ENCODE results near the gene NME3. TPM values are rescaled to one million over a fixed set of nuclear protein-coding genes. Genes with fewer than 3 reads are reported as not detected.
A peak's percentile ranks its signal among the peaks of the same experiment; 100 is the strongest.

Gene NME3
- total and polyA plus RNA-seq, 2 of the 13 experiments (the other 11 are each of a cell fraction or from before 2014, with no cell fraction given) = 10.4 to 15.9 TPM

DNA sequence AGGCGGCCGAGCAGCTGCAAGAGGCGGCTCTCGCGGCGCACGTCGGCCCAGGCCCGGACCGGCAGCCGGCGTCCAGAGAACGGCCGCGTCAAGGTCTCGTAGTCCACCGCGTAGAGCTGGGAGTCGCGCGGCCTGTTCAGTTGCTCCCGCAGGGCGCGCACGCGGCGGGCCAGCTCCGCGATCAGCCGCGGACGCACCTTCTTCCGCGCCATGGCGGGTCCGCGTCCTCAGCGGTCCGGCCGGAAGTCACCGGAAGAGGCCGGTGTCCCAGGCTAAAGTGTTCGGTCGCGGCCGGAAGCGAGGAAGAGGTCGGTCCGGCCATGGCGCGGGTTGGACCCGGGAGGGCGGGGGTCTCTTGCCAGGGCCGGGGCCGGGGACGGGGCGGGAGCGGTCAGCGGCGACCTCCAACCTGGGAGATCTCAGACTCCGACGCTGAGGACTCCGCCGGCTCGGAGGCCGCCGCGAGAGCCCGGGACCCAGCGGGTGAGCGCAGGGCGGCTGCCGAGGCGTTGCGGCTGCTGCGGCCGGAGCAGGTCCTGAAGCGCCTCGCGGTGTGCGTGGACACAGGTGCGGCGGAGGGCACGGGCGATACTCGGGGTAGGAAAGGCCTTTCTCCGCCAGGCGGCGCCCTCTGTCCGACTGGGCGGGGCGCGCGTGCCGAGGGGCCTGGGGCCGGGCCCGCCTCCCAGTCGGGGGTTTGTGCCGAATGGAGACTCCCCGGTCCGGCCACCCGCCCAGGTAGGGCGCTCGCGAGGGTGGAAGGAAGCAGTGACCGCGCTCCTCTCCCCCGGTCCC lies 1.8 kb upstream of the NME3 start, which contains the start of gene MRPS34 (continued):
- TF ChIP-seq, protein P1, sequence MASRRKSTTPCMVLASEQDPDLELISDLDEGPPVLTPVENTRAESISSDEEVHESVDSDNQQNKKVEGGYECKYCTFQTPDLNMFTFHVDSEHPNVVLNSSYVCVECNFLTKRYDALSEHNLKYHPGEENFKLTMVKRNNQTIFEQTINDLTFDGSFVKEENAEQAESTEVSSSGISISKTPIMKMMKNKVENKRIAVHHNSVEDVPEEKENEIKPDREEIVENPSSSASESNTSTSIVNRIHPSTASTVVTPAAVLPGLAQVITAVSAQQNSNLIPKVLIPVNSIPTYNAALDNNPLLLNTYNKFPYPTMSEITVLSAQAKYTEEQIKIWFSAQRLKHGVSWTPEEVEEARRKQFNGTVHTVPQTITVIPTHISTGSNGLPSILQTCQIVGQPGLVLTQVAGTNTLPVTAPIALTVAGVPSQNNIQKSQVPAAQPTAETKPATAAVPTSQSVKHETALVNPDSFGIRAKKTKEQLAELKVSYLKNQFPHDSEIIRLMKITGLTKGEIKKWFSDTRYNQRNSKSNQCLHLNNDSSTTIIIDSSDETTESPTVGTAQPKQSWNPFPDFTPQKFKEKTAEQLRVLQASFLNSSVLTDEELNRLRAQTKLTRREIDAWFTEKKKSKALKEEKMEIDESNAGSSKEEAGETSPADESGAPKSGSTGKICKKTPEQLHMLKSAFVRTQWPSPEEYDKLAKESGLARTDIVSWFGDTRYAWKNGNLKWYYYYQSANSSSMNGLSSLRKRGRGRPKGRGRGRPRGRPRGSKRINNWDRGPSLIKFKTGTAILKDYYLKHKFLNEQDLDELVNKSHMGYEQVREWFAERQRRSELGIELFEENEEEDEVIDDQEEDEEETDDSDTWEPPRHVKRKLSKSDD (CRISPR knock-in tag; IDR thresholded peaks at IDR 0.05; ENCODE audit: low read depth) = peak; percentile 65; the same call in 1 of the 2 replicates
- TF ChIP-seq ZNF44 (CRISPR knock-in tag; IDR thresholded peaks at IDR 0.05) (0 out of 2 replicates have a peak, but pooled peaks have one; percentile 21), ZNF598 (CRISPR knock-in tag; IDR thresholded peaks at IDR 0.05; ENCODE audit: borderline replicate concordance) (no peak), GABPB1 (CRISPR knock-in tag; IDR thresholded peaks at IDR 0.05) (peak; percentile 98), MTA3 (CRISPR knock-in tag; IDR thresholded peaks at IDR 0.05) (no peak), HDAC6 (IDR thresholded peaks at IDR 0.05; ENCODE audit: low read depth, low read length) (no peak), ZSCAN9 (CRISPR knock-in tag; IDR thresholded peaks at IDR 0.05; ENCODE audit: borderline replicate concordance) (peak; percentile 61; the same call in 1 of the 2 replicates), ZNF564 (CRISPR knock-in tag; IDR thresholded peaks at IDR 0.05) (peak; percentile 86), ZNF672 (CRISPR knock-in tag; IDR thresholded peaks at IDR 0.05) (peak; percentile 83; the same call in 1 of the 2 replicates), SOX6 (IDR thresholded peaks at IDR 0.05) (no peak), SOX6 (CRISPR knock-in tag; IDR thresholded peaks at IDR 0.05) (peak; percentile 8; the same call in 1 of the 2 replicates), MAFF (IDR thresholded peaks at IDR 0.05; ENCODE audit: low read depth, low read length) (no peak), POLR2A (IDR thresholded peaks at IDR 0.05; ENCODE audit: insufficient read depth in 1 of 2, low read depth in 2 of 2, low read length in 2 of 2) (peak; percentile 73 to 86), ZNF547 (CRISPR knock-in tag; IDR thresholded peaks at IDR 0.05) (peak; percentile 65), ZNF451 (CRISPR knock-in tag; IDR thresholded peaks at IDR 0.05) (peak; percentile 49; the same call in 1 of the 2 replicates), ZNF160 (CRISPR knock-in tag; IDR thresholded peaks at IDR 0.05) (peak; percentile 68), FIP1L1 (IDR thresholded peaks at IDR 0.05; ENCODE audit: borderline replicate concordance, insufficient read depth, low read depth, low read length) (no peak), RFX1 (IDR thresholded peaks at IDR 0.05) (no peak), CHCHD3 (CRISPR knock-in tag; IDR thresholded peaks at IDR 0.05) (no peak), FOXC1 (CRISPR knock-in tag; IDR thresholded peaks at IDR 0.05; ENCODE audit: borderline replicate concordance) (peak; percentile 78; the same call in 1 of the 2 replicates), ZFP37 (CRISPR knock-in tag; IDR thresholded peaks at IDR 0.05; ENCODE audit: borderline replicate concordance) (0 out of 2 replicates have a peak, but pooled peaks have one; percentile 65), ZNF552 (CRISPR knock-in tag; IDR thresholded peaks at IDR 0.05; ENCODE audit: borderline replicate concordance) (no peak; the same call in 1 of the 2 replicates)
- TF ChIP-seq, protein P2, sequence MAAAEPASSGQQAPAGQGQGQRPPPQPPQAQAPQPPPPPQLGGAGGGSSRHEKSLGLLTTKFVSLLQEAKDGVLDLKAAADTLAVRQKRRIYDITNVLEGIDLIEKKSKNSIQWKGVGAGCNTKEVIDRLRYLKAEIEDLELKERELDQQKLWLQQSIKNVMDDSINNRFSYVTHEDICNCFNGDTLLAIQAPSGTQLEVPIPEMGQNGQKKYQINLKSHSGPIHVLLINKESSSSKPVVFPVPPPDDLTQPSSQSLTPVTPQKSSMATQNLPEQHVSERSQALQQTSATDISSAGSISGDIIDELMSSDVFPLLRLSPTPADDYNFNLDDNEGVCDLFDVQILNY (CRISPR knock-in tag; conservative IDR thresholded peaks at IDR 0.05) = peak; percentile 70; the same call in 1 of the 2 replicates
- TF ChIP-seq, protein P3, sequence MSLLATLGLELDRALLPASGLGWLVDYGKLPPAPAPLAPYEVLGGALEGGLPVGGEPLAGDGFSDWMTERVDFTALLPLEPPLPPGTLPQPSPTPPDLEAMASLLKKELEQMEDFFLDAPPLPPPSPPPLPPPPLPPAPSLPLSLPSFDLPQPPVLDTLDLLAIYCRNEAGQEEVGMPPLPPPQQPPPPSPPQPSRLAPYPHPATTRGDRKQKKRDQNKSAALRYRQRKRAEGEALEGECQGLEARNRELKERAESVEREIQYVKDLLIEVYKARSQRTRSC (CRISPR knock-in tag; IDR thresholded peaks at IDR 0.05; ENCODE audit: low read depth) = no peak; the same call in none of the 2 replicates

All from HepG2 (cell line).